HS-5 (cell line): Measurements from ENCODE around the gene COX14.
"Not testable (repeated sequence)": the region's sequence is repeated elsewhere in the genome, so short reads cannot be mapped to it uniquely, and the experiment has no call there.

Experiments used
- DNase-seq: peaks from one replicate; pipeline ENCODE4 v3.0.0-alpha.2; 2012; ENCODE audit warnings: low read depth

The COX14 gene

DNA sequence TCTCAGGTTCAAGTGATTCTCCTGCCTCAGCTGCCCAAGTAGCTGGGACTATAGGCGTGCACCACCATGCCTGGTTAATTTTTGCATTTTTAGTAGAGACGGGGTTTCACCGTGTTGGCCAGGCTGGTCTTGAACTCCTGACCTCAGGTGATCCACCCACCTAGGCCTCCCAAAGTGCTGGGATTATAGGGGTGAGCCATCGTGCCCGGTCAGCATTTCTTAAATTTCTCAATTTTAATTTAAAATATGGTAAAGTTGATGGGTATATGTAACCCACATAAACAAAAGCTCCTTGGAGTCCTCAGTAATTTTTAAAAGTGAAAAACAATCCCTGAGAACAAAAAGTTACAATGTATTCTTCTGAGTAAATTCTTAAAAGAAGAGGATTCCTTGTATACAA lies 42.9 kb downstream of the COX14 start:
- not testable (repeated sequence) for DNase-seq

DNA sequence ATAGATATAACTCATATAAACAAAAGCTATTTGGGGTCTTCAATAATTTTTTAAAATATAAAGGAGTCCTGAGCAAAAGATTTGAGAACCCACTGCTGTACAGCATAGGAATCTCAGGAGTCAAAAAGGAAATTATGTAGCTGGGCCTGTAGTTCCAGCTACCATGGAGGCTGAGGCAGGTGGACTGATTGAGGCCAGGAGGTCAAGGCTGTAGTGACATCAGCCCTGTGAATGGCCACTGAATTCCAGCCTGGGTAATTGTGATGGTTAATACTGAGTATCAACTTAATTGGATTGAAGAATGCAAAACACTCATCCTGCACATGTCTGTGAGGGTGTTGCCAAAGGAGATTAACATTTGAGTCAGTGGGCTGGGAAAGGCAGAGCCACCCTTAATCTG lies 44.6 kb downstream of the COX14 start:
- DNase-seq: no peak

DNA sequence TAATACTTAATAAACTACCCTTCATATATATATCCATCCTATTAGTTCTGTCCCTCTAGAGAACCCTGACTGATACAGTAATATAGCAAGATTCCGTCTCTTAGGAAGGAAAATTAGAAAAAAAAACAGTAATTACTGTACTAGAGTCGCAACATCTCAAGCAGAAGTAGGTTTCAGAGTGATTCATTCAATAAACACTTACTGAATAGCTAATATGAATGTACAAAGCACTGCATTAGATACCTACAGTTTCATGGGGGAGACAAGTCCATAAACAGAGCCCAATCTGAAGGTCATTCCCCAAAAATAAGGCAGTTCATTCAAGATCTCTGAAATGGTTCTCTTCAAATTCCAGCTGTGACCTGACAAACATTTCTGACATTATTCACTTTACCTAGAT lies 45.2 kb downstream of the COX14 start:
- DNase-seq: no peak

DNA sequence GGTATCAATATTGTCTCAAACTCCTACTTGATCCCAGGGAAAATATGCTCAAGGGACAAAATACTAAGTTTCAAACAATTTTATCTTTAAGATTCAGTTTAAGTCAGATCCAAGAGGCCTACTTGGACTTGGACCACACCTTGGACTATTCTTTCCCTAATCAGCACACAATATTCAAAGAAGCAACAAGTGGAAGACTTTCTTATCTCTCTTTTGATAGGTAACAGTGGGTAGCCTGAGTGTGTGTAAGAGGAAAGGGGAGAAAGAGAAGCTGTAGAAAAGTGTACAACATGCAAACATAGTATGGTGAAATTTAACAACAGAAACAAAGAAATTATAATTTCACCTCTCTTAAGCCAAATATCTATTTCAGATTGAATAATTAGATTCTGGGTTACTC lies 48.6 kb downstream of the COX14 start:
- no peak for DNase-seq

DNA sequence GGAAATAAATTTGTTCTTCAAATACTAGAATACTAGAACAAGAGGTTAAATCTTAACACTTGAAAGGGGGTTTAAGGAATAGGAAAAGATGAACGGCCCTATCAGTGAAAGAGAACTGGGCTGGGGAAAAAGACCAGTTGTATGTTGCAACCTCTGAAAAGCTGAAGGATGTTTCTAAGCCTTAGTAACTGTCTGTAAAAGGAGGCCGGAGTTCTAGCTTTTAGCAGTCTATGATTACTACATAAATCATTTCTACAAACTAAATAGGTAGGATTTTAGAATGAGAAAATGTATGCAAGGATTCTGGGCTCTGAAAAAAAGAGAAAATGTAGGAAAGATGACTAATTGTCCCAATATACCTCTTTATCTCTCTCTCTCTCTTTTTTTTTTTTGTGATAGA lies 50.2 kb downstream of the COX14 start:
- DNase-seq: no peak

DNA sequence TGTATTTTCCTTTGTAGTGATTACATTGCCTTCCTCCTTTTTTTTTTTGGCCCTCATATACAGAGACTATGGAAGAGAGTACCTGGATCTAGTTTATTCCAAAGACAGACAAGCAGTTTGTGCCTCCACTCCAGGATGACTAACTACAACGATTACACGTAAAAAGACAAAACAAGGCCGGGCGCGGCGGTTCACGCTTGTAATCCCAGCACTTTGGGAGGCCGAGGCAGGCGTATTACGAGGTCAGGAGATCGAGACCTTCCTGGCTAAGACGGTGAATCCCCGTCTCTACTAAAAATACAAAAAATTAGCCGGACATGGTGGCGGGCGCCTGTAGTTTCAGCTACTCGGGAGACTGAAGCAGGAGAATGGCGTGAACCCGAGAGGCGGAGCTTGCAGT lies 52.9 kb downstream of the COX14 start:
- DNase-seq: no peak

DNA sequence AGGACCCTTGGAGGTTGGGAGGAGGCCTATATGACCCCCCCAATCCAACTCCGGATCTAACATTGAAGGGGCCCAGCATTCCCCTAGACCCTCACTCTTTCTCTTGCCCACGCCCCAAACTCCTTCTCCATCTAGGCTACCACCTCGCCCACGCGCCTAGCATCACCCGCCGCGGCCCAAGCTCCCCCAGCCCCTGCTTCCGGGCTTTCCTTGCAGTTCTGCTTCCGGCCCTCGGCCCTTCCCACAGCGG lies 54.7 kb downstream of the COX14 start:
- no peak for DNase-seq

DNA sequence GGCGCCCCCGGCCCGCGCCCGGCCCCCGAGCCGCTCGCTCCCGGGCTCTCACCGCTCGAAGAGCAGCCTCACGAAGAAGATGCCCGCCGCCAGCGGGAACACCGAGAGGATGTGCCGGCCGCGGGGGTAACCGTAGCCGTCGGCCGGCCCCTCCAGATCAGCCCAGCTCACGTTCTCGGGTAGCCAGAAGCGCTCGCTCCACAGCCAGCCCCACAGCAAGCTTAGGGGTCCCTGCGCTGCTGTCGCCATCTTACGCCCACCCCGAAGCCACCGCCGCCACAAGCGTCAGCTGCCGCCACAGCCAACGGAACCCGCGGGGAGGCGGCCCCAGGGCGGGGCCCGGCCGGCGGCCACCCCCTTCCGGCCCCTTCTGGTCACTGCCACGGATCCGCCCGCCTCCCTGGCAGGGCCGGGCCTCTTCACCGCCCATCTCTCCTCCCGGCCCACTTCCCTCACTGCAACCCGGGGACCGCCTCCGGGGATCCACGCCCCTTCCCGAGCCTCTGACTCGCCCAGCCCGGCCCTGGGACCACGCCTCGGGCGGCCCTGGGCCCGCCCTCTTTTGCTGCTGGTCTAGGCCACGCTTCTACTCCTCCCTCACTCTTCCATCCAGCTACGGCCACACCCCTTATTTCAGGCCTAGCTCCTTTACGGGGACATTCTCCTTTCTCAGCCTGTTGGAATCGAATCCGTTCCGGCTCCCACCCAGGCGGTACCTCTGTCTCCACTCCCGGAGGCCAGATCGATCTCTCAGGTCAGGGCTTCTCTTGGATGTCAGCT lies 55.2 kb downstream of the COX14 start, which contains the start of gene CERS5:
Gene CERS5, minus strand, starts transcription at position 321 of the 780 bp plus-strand sequence. Its CDS starts 72 bp downstream, at position 249.
- peak; percentile 93 for DNase-seq
